ENCODE data around the gene CCDC106. TPM values are rescaled to one million over a fixed set of nuclear protein-coding genes. Genes with fewer than 3 reads are reported as not detected.

Gene CCDC106
- total and polyA plus RNA-seq, 2 of the 4 experiments (the other 2 are of a cell fraction) = 2.3 to 13.6 TPM

DNA sequence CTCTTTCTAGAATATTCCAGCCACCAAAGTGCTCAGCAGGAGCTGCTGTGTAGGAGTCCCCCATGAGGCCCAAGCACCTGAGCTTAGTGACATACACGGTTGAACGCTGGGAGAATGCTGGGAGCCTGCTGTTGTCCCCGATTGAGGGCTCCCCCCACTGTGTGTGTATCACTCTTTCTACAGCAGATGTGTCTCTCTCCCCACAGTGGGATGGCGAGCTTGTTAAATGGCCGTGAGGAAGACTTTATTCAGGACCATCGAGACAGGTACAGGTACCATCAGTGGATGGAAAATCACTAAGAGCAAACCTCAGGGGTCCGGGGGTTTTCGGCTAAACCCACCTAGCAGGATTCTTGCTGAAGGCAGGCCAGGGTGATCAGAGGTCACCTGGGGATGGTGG is 49.7 kb downstream of the CCDC106 start:
- no peak overlapping the region for H2AFZ ChIP-seq (replicated peaks; ENCODE audit: low read length, poor library complexity)
- H2AK9ac ChIP-seq (replicated peaks; ENCODE audit: low read depth, low read length, poor library complexity) = no peak overlapping the region
- ChIA-PET POLR2A (ENCODE audit: unreplicated experiment) (no interaction called here), CTCF (no interaction called here)
- H4K5ac ChIP-seq (ENCODE audit: low read depth, low read length) = no peak overlapping the region
- 95% methylated on average over 6 of the region's 8 CpGs; no CpG with 5 or more reads in 1 of the 2 experiments for WGBS, 2 experiments (ENCODE audit: extremely low coverage in 2 of 2, insufficient read length in 1 of 2)
- H2BK20ac ChIP-seq (ENCODE audit: low read depth, low read length) = no peak overlapping the region
- H4K8ac ChIP-seq (ENCODE audit: low read depth in 2 of 2, low read length in 2 of 2) = no peak overlapping the region
- H3K27ac ChIP-seq (ENCODE audit: insufficient read depth, low read length) = no peak overlapping the region
- in situ Hi-C loops (cut with MboI; ENCODE audit: low sequenced_read_pairs) = loop anchor here (25.0 kb wide), 1 partner anchor 440 kb away; the partner anchor contains the start of gene ZNF444
- peaks cover 43% of the 10 kb centered on the region for H3K36me3 ChIP-seq (ENCODE audit: control insufficient read depth, insufficient read depth, low read length)
- H3K4me3 ChIP-seq (ENCODE audit: insufficient read depth, low read depth, low read length) = no peak overlapping the region
- no peak overlapping the region for H4K91ac ChIP-seq (ENCODE audit: insufficient read depth, low read depth, low read length)
- no peaks in the 10 kb centered on the region for H3K9me1 ChIP-seq (ENCODE audit: insufficient read depth, low read length)
- no peak overlapping the region for H3K18ac ChIP-seq (ENCODE audit: low read depth, low read length)
- DNase-seq = no peak
- H3K56ac ChIP-seq (ENCODE audit: extremely low read depth, insufficient read depth, low read length) = no peak overlapping the region
- intact Hi-C loops (cut with micrococcal nuclease) = no loop called here
- dilution Hi-C loops (cut with HindIII; ENCODE audit: low sequenced_read_pairs, unreplicated experiment) = no loop called here
- no peak for ATAC-seq (ENCODE audit: low read depth)
- no TSS peak for BruUV-seq (replicated peaks)
- H3K14ac ChIP-seq (replicated peaks; ENCODE audit: low read depth, low read length) = no peak overlapping the region
- no peaks in the 10 kb centered on the region for H3K27me3 ChIP-seq (ENCODE audit: control insufficient read depth, insufficient read depth, low read length)
- no peak overlapping the region for H2AK5ac ChIP-seq (ENCODE audit: low read depth, low read length)
- H2BK120ac ChIP-seq (ENCODE audit: low read depth, low read length) = no peak overlapping the region
- H3K4me1 ChIP-seq (ENCODE audit: control insufficient read depth, insufficient read depth, low read length) = no peaks in the 10 kb centered on the region
- H3K23ac ChIP-seq (ENCODE audit: low read depth, low read length) = no peak overlapping the region
- H3K9me3 ChIP-seq (ENCODE audit: control insufficient read depth, insufficient read depth, low read length) = no peaks in the 10 kb centered on the region
- no peak overlapping the region for H2BK15ac ChIP-seq (ENCODE audit: low read depth, low read length)
- H3K79me1 ChIP-seq (ENCODE audit: low read depth in 1 of 2, low read length in 2 of 2) = no peaks in the 10 kb centered on the region; a peak in 1 of 4 replicates
- H2BK5ac ChIP-seq (ENCODE audit: low read depth, low read length, poor library complexity, severe bottlenecking) = no peak overlapping the region
- no peak overlapping the region for H3K9ac ChIP-seq (ENCODE audit: low read depth, low read length)
- H3K4me2 ChIP-seq (ENCODE audit: low read depth, low read length) = no peak overlapping the region
- no peaks in the 10 kb centered on the region for H4K20me1 ChIP-seq (ENCODE audit: insufficient read depth, low read length)
- H3K4ac ChIP-seq (ENCODE audit: low read depth, low read length) = no peak overlapping the region
- TF ChIP-seq FOS (IDR thresholded peaks at IDR 0.05; ENCODE audit: low read depth, low read length) (no peak), MXI1 (IDR thresholded peaks at IDR 0.05; ENCODE audit: borderline replicate concordance, low read depth, low read length) (no peak), RCOR1 (IDR thresholded peaks at IDR 0.05; ENCODE audit: insufficient replicate concordance, low read length) (no peak)

Measured in IMR-90 (cell line).